Left lobe of liver (tissue), 2 donors: ENCODE results near the gene KCNG1. TPM values are rescaled to one million over a fixed set of nuclear protein-coding genes. Genes with fewer than 3 reads are reported as not detected.

Experiments used
- ATAC-seq: fragments of 200-7000 bp; cut with Tn5 transposase; one replicate; pipeline ENCODE4 v1.9.1; 2020; ENCODE audit warnings: mild to moderate bottlenecking, moderate library complexity
- DNase-seq: peaks from one replicate; pipeline ENCODE4 v3.0.0-alpha.2; 2020; ENCODE audit warnings: low spot score
- total RNA-seq: library from RNA; stranded (reverse); gene quantifications from one replicate; pipeline ENCODE4 v1.2.1, GENCODE V29; 2021
- donor health status: DM: no; HTN: no; CAD: no; lungs with moderate emphysema.
- donor health status: DM: no; HTN: yes; CAD: no.

KCNG1 gene
- total RNA-seq, 1 donor from 2014 or later, result 0.20 TPM

DNA sequence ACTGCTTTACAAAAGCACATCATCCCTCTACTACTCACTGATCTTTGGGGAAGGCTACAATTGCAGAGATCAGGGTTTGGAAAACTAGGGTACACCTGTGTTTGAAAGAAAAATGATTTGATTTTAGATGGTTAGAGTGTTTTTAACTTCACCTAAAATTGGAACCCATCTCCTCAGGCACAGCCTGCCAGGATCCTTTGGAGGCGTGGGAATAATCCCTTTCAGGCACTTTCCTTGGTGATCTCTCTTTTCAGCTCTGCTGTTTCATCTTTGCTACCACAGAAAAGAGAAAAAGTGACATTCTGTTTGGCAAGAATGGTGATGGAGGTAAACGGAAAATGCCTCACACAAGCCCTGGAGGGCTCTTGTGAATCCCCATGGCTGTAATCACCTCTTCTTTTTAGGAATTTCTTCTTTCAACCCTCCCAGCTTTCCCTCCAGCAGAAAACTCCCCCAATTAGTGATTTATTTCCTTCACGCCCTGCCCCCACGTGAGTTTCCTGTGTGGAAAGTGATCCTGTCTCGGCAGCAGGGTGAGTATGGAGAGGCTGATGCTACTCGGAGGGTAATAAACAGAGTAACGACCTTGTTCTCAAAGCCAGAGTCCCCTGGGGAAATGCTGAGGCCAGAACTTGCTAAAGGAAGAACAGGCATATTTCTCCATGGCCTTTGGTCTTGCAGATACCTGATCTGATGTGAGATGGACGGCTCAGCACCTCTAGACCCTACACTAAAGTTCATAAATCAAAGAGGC, 9.2 kb downstream of the KCNG1 start:
- DNase-seq (no peak), ATAC-seq (no peak)

DNA sequence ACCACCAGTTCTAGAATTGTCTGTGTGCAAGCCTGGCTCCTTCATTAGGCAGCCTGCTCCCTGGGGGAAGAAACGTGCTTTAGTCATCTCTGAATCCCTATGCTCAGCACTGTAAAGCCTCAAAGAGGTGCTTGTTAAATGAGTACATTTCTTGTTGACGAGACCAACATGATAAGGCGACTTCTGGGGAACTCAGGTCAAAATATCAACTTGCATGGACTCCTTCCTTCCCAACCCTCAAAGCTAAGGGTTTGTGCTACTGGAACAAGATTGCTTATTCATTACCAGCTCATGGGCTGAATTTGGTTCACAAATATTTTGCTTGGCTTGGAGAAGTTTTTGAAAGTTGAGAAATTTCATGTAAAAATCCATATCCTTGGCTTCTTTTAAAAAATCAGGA, 10.6 kb downstream of the KCNG1 start:
- ATAC-seq, result no peak
- no peak for DNase-seq

DNA sequence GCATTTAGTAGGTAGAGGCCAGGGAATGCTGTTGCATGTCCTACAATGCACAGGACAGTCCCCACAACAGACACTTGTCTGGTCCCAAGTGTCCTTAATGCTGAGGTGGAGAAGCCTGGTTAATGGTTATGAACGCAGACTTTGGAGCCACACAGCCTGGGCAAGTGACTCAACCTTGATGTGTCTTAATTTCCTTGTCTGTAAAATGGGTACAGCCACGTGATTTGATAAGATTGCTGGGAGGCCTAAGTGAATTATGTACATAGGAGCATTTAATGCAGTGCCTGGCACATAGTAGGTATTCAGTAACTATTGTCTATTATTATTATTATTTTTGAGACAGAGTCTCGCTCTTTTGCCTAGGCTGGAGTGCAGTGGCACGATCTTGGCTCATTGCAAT, 11.4 kb downstream of the KCNG1 start:
- ATAC-seq (no peak), DNase-seq (no peak)

DNA sequence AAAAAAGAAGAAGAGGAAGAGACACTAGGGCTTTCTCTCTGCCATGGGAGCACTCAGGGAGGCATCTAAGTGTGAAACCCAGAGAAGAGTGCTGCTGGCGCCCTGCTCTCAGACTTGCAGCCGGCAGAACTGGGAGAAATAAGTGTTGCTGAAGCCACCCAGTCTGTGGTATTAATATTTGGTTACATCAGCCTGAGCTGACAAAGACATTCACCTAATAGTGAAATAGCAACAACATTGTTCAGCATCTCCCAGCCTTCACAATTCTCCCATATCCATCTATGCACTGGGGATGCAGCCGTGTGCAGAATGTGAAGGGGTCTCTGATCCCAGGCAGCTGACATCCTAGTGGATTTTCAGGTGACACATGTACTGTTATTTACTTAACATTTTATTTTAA, 12.0 kb downstream of the KCNG1 start:
- ATAC-seq, result no peak
- DNase-seq, result no peak

DNA sequence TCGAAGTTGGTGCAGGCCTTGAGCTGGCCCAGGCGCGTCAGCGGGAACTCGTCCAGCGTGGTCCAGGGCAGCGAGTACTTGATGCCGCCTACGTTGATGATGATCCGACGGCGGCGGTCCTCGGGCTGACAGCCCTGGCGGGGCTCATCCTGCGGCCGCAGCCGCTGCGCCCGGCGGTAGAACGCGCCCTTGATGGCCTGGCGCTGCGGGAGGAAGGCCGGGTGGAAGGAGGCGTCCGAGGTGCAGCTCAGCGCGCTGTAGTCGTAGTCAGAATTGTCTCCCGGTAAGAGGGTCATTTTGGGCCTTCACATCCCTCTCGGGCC, 12.9 kb downstream of the KCNG1 start:
- DNase-seq, result no peak
- no peak for ATAC-seq

DNA sequence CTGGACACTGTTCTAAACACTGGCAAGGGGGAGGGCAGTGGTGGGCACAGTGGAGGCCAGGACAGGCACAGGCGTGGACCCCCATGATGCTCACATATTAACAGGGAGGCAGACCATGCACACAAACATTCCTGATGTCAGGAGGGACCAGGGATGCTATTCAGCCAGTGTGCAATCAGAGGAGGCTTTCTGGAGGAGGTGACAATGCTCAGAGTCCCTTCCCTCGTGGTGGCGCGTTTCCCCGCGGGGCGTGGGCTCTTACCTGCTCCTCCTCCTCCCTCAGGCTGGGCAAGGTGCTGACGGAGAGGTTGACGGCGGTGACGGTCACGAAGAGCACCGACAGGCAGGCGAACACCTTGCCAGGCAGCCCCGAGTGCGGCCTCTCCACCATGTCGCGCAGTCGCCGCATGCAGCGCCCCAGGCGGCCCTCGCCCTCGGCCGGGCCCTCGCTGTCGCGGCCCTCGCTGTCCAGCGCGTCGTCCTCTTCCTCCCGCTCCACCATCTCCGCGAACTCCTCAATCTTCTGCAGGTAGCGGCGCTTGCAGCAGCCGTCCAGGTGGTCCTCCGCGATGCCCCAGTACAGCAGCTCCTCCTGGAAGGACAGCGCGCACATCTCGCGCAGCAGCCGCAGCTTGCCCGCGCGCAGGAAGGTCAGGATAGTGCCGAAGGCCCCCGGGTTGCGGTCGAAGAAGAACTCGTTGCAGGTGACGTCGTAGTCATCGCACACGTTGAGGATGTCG, 13.4 kb downstream of the KCNG1 start:
- ATAC-seq (no peak), DNase-seq (no peak)

DNA sequence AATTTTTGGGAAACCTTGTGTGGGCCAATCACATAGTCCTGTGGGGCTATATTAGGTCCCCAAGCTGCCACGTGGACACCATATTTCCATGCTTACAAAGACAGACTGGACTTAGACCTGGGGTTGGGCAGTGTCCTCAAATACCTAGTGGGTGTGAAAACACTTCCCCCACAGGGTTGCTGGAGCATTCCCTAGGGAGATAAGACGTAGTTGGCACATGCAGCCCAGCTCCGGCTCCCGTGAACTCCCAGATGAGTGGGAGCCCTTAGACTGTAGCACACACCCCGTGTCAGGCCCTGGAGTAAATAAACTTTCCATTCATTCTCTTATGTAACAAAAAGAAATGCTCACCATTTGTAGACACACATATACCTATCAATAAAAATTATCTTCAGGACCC, 14.2 kb downstream of the KCNG1 start:
- ATAC-seq (peak; percentile 38), DNase-seq (no peak)

DNA sequence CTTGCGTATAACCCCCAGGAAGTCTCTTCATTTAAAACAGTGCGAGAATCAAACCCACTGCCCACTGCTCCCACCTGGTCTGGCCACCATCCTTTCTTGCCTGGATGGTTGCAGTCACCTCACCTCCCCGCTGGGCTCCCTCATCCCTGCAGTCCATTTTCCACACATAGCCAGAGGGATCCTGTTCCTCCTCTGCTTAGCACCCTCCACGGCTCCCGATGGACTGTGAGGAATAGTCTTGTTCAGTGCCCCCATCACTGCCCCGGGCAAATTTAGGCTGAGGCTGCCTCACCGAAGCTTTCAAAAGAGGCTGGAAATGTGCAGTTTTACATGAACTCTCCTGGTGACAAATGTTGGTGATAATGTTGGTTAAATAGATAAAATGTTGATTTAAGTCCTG, 17.7 kb downstream of the KCNG1 start:
- no peak for DNase-seq
- ATAC-seq, result no peak

DNA sequence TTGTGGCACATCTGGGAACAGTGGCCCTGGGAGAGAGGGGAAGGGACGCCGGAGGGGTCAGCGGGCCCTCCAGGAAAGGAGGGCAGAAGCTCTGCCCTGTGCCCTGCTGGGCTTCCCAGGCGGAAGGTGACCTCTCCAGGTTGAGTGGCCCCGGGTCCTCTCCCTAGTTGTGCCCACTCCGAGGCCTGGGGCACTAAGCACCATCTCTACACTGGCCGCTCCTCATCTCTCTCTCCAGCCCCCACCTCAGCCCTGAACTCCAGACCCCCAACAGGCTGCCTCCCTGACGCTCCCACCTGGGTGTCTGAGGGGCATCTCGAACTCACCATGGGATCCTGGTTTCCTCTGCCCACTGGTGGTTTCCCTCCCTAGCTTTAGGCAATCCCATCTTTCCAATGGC, 18.1 kb downstream of the KCNG1 start:
- DNase-seq (no peak), ATAC-seq (no peak)

DNA sequence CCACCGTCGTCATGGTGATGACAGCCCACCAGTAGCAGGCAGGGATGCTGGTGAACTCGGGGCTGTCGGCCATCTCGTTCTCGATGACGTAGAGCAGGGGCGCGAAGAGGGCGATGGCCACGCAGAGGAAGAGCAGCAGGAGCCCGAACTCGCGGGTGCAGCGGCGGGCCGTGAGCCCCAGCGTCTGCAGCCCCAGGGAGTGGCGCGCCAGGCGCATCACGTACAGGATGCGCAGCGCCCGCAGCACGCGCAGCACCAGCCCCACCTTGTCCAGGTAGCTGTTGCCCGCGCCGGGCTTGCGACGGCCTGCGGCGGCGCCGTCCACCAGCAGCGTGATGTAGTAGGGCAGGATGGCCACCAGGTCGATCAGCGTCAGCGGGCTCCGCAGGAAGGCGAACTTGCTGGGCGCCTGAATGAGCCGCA, 18.6 kb downstream of the KCNG1 start:
- DNase-seq (no peak), ATAC-seq (no peak)

DNA sequence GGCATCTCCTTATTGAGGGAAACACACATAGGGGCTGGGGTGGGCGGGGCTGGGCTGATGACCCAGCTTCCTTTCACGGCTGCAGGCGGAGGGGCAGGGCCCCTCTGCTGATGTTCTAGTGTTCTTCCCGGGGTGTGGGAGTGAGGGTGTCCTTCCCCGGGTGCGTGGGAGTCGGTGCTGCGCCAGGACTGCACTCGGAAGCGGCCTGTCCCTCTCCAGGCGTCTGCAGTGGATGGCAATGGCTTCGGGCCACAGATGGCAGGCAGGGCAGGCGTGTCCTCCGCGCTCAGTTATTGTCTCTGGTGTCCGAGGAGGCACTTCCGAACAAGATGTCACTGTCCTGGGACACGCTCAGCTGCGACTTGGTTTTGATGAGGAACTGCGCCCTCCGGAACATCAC, 19.2 kb downstream of the KCNG1 start:
- no peak for DNase-seq
- ATAC-seq, result no peak

DNA sequence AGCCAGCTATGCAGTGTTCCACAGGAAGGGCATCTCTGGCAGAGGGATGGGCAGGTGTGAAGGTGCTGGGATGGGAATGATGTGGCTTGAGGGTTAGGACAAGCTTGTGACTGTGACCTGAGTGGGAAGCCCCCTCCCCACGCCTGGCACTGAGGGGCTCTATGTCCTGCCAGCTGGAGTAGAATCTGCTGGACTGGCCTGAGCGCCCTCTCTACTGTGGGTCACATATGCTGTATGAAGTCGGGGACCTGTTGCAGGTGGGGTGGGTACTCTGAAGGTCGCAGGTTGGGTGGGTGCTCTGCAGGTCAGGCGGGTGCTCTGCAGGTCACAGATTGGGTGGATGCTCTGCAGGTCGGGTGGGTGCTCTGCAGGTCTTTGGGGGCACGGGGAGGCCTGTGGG, 20.3 kb downstream of the KCNG1 start:
- ATAC-seq (no peak), DNase-seq (no peak)

DNA sequence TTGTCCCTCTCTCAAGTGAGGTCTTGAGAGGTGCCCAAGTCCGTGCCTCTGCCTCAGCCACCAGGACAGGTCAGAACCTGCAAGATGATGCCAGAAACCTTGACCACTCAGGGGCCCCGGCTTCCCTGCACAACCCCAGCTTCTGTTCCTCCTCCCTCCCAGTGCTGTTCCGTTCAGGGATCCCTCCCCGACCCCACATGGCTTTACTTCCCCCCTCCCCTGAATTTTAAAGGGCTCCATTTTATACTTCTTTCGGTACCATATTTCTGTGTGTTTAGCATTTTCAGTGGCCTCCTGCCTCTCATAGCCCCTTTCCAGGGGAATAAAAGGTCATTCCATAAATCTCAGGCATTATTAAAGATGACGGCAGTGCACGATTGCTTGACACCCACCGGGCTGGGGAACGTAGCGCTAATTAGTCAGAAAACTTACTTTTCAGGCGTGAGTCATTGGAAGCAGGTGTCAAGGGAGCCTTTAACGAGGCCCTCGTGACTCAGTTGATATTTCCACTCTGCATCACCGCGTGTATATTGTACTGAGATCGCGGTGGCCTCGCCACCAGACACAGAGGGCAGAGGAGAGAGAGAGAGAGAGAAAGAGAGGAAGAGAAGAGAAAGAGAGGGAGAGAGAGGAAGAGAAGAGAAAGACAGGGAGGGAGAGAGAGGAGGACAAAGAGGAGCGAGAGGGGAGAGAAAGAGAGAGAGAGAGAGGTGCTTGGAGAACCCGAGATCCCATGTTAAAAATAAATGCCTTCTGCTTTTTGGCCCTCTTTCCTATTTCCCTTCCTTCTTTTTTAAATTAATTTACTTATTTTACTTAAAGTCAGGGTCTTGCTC, 21.3 kb downstream of the KCNG1 start:
- DNase-seq (no peak), ATAC-seq (no peak)

DNA sequence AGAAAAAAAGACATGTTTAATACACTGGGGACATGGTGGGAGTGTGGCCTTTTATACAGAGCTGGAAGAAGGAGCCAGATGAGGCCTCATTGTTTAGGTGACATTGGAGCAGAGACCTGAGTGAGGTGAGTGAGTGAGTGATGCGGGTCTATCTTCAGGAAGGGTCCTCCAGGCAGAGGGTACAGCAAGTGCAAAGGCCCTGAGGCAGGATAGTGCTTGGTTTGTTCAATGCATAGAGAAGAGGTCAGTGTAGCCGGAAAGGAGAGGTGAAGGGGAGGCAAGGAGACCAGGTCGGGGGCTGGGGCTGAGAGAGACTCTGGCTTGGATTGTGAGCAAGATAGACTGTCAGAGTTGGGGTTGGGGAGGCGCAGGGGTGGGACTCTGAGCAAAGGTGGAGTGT, 23.6 kb downstream of the KCNG1 start:
- DNase-seq (no peak), ATAC-seq (no peak)

DNA sequence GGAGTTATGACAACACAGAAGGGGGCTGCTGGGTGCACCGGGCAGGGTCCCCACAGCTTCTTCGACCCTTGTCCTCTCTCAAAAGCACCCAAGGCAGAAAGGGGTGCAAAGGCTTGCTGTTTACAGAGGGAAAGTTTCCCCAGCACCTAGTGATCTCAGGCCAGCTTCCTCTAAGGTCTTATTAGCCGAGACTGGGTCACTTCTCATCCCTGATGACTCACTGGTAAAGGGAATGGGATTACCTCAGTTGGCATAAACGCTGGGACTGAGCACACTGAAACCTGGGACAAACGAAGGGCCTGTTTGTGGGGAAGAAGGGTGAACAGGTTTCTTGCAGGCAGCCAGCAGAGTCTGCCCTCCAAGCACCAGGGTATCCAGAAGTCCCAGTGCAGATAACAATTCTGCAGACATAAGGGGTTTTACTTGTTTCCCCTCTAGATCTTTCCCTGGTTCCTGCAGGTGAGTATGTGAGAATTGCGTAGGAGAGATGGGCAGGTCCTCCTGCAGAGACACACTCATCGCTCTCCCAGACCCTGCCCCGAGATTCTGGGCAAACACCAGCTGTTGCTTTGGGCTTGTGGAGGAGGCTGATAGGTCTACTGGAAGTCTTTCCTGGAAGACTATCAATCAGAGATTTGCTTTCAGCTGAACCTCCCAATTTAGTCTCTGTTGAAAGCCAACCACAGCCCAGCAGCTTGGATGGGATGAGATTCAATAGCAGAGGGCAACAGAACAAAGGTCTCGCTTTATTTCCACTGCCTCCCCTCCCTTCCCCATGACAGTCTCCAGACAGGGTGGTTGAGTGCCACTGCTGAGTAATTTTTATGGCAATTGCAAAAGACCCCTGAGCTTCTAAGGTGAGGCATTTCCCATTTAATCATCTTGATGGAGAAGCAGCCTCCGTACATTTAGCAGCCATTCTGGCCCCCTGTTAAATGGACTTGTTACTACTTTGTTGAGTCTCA, 25.7 kb downstream of the KCNG1 start:
- ATAC-seq (no peak), DNase-seq (no peak)

DNA sequence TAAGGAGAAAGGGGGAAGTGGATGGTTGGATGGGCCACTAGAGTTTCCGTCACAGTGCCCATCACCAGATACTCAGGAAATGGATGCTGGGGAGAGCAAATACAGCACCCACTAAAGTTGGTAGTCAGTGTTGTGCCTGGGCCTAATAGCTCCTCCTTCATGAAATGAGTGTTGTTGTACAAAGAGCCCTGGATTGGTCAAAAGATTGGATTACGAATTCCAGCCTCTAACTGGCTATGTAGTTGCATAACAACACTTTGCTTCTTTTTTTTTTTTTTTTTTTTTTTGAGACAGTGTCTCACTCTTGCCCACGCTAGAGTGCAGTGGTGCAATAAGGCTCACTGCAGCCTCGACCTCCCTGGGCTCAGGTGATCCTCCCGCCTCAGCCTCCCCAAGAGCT, 27.4 kb downstream of the KCNG1 start:
- no peak for DNase-seq
- ATAC-seq, result no peak

DNA sequence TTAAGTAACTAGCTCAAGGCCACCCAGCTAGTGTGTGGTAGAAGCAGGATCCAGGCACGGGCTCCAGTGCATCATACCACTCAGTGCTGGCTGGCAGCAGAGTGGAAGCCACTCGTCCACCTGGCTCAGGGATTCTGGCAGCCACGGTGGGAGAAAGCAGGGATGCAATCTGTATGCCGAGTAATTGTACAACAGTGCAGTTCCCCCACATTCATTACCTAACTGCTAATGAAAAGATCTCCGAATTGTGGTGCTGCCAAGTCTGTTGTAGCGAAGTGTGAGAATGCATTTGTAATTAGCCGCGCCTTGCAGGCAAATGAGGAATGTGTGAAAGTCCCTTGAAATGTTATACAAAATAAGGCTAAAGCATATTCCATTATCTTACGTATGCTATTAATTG, 29.0 kb downstream of the KCNG1 start:
- ATAC-seq (no peak), DNase-seq (no peak)

DNA sequence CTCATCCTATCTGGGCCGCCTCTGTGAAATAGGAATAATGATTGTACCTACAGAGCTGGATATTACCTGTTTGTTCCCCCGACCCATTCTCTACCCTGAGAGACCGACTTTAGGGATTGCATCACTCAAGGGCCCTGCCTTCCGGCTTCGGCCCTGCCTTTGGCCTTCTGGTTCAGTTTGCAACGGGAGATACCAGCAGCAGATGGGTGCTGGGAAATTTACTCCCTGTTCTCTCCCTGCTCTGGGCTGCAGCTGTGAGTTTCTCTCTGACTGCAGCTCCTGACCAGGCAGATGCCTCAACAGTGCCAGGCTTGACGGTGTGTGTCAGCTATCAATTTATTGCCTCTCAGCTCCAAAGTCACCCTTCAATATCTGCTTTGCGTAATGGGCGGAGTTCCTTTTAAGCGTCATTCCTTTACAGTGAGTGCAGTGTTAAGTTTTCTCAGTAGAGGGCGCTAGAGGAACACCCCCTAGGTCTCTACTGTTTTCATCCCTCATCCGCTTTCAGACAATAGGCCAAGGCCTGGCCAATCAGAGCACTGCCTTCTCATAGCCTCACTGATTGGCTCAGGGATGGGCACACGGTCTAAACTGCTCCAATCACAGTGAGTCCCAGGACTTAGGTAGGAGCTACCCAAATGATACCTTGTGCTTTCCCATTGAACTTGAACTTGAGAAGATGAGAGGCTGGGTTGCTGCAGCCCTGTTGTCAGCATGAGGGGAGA, 30.0 kb downstream of the KCNG1 start:
- DNase-seq, result no peak
- peak; percentile 66 for ATAC-seq

DNA sequence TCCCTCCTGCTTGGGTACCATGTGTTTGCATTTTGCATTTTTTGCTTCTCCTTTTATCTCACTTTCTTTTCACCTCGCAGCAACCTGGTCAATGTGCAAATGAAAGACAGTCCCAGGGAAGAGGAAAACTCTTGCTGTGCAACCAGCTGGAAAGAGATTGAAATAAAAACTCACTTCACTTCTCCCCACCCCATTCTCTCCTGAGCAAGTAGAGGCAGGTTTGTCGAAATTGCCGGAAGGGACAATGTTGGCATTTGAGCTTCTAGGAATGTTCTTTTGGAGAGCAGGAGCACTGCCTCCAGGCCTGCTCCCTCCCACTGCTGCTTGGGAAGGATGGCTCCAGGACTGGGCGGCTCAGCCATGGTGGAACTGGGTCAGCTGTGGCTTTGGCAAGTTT, 30.6 kb downstream of the KCNG1 start:
- ATAC-seq (no peak), DNase-seq (no peak)

DNA sequence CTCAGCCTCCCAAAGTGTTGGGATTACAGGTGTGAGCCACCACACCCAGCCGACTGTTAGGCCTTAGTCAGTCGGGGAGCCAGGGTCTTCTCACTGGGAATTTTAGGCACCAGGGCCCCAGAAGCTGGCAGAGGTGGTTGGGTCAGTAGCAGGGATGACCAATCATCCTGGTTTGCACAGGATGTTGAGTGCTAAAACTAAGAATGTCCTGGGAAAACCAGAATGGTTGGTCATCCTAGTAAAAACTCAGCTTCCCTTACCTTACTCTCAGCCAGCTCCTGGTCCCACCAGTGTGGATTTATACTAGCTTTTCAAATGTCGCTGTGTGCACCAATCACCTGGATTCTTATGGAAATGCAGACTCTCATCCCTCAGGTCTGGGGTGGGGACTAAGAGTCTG, 31.8 kb downstream of the KCNG1 start:
- ATAC-seq (no peak), DNase-seq (no peak)
